Activated naive CD8-positive, alpha-beta T cell treated with anti-CD3 and anti-CD28 coated beads for 36 hours (primary cell): ENCODE data around the gene TACC2. TPM values are rescaled to one million over a fixed set of nuclear protein-coding genes. Genes with fewer than 3 reads are reported as not detected.
"Not testable (repeated sequence)": the region's sequence is repeated elsewhere in the genome, so short reads cannot be mapped to it uniquely, and the experiment has no call there.

Experiments
- DNase-seq: peaks from one replicate; pipeline ENCODE4 v3.0.0; 2021
- H3K27ac Mint-ChIP-seq: one replicate; pipeline ENCODE4 v1.8.0; 2022; ENCODE audit warnings: mild to moderate bottlenecking, moderate library complexity, mixed read lengths
- H3K27me3 Mint-ChIP-seq: one replicate; pipeline ENCODE4 v1.8.0; 2022; ENCODE audit warnings: mild to moderate bottlenecking, mixed read lengths
- H3K36me3 Mint-ChIP-seq: one replicate; pipeline ENCODE4 v1.8.0; 2021; ENCODE audit warnings: mild to moderate bottlenecking, mixed read lengths
- H3K4me1 Mint-ChIP-seq: one replicate; pipeline ENCODE4 v1.8.0; 2021; ENCODE audit warnings: mixed read lengths
- H3K4me3 Mint-ChIP-seq: one replicate; pipeline ENCODE4 v1.8.0; 2022; ENCODE audit warnings: mild to moderate bottlenecking, moderate library complexity, mixed read lengths
- H3K9me3 Mint-ChIP-seq: one replicate; pipeline ENCODE4 v1.8.0; 2022; ENCODE audit warnings: mixed read lengths
- total RNA-seq, 2 experiments: library from RNA; stranded (reverse); gene quantifications; one replicate each; pipeline ENCODE4 v1.2.3, GENCODE V29; 2021

TACC2 gene, protein sequence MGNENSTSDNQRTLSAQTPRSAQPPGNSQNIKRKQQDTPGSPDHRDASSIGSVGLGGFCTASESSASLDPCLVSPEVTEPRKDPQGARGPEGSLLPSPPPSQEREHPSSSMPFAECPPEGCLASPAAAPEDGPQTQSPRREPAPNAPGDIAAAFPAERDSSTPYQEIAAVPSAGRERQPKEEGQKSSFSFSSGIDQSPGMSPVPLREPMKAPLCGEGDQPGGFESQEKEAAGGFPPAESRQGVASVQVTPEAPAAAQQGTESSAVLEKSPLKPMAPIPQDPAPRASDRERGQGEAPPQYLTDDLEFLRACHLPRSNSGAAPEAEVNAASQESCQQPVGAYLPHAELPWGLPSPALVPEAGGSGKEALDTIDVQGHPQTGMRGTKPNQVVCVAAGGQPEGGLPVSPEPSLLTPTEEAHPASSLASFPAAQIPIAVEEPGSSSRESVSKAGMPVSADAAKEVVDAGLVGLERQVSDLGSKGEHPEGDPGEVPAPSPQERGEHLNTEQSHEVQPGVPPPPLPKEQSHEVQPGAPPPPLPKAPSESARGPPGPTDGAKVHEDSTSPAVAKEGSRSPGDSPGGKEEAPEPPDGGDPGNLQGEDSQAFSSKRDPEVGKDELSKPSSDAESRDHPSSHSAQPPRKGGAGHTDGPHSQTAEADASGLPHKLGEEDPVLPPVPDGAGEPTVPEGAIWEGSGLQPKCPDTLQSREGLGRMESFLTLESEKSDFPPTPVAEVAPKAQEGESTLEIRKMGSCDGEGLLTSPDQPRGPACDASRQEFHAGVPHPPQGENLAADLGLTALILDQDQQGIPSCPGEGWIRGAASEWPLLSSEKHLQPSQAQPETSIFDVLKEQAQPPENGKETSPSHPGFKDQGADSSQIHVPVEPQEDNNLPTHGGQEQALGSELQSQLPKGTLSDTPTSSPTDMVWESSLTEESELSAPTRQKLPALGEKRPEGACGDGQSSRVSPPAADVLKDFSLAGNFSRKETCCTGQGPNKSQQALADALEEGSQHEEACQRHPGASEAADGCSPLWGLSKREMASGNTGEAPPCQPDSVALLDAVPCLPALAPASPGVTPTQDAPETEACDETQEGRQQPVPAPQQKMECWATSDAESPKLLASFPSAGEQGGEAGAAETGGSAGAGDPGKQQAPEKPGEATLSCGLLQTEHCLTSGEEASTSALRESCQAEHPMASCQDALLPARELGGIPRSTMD (N-terminal part only)
- total RNA-seq: not detected

DNA sequence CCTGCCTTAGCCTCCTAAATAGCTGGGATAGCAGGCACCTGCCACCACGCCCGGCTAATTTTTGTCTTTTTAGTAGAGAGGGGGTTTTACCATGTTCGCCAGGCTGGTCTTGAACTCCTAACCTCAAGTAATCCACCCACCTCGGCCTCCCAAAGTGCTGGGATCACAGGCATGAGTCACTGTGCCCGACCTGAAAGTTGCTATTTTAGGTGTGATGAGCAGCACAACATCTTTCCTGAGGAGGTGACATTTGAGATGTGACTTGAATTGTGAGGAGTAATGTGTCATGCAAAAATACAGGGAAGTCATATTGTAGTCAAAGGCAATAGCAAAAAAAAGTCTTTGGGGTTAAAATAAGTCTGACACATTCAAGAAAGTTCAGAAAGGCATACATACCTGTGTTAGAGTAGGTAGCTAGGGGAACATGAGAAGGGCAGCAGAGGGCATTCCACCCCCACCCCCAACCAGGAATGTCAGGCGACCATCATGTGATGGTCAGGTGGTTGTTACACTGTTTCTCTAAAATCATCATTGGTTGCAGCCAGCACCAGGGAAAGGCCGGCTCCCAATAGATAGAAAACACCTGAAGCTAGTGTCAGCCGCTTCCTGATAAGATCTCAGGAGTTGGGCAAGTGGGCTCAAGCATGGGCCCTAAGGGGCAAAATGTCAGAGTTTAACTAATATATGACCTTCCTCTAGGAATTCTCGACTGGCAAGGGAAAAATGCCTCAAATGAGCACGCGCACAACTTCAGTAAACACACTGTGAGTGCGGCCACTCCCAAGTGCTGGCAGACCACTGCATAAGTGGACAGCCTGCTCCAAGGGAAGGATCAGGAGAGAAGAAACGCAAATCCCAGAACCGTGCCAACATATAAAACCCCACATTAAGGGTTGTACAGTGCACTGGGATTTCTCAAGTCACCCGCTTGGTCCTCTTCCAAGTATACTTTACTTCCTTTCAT lies at the start of gene TACC2:
TACC2 (plus strand) TSS at position 803 of the 964 bp plus-strand sequence. CDS start 32,819 bp downstream, outside the sequence.
- Mint-ChIP-seq H3K4me3 (no peak within 1 kb of the TSS), H3K4me1 (peaks cover 9% of the 10 kb centered on the region), H3K36me3 (no peaks in the 10 kb centered on the region), H3K9me3 (peaks cover 13% of the 10 kb centered on the region), H3K27ac (no peak within 1 kb of the TSS), H3K27me3 (peaks cover 36% of the 10 kb centered on the region)
- DNase-seq: no peak

DNA sequence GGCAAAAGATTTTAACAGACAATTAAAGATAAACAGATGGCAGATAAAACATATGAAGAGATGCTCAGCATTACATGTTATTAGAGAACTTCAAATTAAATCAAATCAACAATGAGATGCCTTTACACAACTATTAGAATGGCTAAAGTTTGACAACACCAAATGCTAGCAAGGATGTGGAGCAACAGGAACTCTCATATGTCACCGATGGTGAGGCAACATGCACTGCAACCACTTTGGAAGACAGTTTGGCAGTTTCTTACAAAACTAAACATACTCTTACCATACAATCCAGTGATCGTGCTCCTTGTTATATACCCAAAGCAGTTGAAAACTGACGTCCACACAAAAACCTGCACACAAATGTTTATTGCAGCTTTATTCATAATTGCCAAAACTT lies 47.4 kb upstream of the TACC2 start:
- no peak overlapping the region for H3K27ac Mint-ChIP-seq
- peaks cover 5% of the 10 kb centered on the region for H3K27me3 Mint-ChIP-seq
- no peak for DNase-seq
- no peaks in the 10 kb centered on the region for H3K9me3 Mint-ChIP-seq
- no peaks in the 10 kb centered on the region for H3K4me1 Mint-ChIP-seq
- no peak overlapping the region for H3K4me3 Mint-ChIP-seq
- no peaks in the 10 kb centered on the region for H3K36me3 Mint-ChIP-seq

DNA sequence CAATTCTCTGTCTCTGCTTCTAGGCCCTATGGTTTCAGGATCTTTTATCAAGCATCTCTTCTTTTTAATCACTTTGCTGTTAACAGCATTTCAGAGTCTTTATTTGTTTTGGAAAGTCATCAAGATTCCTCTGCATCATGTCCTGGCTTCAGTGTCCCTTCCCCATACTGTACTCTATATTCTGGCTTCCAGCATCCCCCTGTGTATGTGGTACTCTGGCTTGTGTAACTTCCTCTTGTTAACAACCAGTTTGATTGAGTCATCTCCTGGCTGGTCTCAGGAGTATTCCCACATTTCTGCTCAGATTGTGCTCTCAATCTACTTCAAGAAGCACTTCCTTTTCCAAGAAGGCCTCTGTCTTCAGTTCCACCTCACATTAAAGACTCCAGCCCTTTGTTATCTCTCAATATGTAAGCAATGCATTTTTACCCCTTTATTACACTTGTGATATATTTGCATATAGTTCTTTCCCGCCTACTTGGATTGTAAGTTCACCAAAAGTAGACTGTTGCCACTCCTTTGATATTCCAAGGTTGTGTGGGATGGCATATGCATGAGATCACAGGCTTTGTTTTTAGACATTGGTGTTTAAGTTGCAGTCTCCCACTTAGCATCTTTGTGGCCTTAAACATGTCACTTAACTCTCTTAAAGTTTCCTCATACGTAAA lies 46.1 kb upstream of the TACC2 start:
- H3K4me3 Mint-ChIP-seq: no peak overlapping the region
- DNase-seq: no peak
- H3K36me3 Mint-ChIP-seq: no peaks in the 10 kb centered on the region
- no peaks in the 10 kb centered on the region for H3K4me1 Mint-ChIP-seq
- no peak overlapping the region for H3K27ac Mint-ChIP-seq
- no peaks in the 10 kb centered on the region for H3K9me3 Mint-ChIP-seq
- H3K27me3 Mint-ChIP-seq: peaks cover 5% of the 10 kb centered on the region

DNA sequence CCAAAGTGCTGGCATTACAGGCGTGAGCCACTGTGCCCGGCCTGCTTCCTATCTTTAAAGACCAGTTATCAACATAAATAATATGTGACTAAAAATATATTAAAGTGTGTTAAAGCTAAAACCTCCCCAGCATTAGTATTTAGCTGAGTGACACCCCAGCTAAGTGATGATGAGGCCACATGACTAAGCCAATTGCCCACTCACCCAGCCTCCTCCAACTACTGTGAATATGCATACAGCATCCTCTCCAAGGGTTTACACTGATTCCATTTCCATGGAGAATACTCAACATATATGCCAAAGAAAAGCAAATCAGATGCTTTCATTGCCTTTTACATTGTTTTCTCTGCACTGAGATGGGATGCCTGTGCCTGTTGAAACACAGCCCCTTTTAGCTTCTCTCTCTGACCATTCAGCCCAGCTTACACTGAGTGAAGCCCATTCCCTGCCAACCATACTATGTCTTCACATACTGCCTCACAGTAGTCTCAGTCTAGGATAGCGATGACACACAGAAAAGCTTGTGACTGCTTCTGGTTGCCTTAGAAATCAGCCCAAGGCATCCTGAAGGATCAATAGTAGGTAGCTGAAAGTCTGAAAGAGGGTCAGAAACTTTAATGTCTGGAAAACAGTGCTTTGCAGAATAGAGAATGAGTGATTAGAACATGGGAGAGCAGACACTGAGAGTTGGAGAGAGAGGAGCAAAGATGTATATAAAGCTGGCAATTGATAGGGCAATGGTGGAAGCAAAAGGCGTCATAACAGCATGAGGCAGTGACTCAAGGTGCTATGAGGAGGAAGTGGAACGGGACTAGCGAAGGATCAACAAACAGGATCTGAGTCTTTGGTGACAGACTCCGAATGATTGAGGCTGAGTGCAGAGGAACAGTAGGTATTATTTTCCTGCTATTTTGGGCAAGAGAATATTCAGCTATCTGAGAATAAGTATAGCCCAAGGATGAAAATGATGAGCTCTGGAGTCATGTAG lies 41.3 kb upstream of the TACC2 start:
- DNase-seq: no peak
- Mint-ChIP-seq H3K4me1 (no peaks in the 10 kb centered on the region), H3K36me3 (peaks cover 2% of the 10 kb centered on the region), H3K27ac (no peak overlapping the region), H3K27me3 (no peaks in the 10 kb centered on the region), H3K4me3 (no peak overlapping the region), H3K9me3 (no peaks in the 10 kb centered on the region)

DNA sequence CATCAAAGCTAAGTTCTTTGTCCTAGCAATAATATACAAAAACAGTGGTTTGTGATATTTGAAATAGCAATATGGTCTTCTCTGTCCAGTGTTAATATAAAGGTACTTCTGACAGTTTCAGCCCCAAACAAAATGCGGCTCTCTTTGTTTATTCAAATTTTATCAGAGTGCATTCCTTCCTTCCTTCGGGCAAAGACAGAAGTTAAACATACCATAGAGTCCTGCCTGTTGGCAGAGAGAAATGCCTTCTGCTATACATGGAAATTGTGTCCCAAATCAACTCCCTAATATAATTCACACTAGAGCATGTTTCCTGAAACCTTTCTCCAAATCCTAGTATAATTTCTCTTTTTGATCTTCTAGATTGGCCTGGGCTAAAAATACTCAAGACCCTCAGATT lies 39.9 kb upstream of the TACC2 start:
- no peak overlapping the region for H3K27ac Mint-ChIP-seq
- H3K9me3 Mint-ChIP-seq: no peaks in the 10 kb centered on the region
- H3K4me3 Mint-ChIP-seq: no peak overlapping the region
- no peaks in the 10 kb centered on the region for H3K27me3 Mint-ChIP-seq
- no peaks in the 10 kb centered on the region for H3K4me1 Mint-ChIP-seq
- H3K36me3 Mint-ChIP-seq: peaks cover 9% of the 10 kb centered on the region
- DNase-seq: no peak

DNA sequence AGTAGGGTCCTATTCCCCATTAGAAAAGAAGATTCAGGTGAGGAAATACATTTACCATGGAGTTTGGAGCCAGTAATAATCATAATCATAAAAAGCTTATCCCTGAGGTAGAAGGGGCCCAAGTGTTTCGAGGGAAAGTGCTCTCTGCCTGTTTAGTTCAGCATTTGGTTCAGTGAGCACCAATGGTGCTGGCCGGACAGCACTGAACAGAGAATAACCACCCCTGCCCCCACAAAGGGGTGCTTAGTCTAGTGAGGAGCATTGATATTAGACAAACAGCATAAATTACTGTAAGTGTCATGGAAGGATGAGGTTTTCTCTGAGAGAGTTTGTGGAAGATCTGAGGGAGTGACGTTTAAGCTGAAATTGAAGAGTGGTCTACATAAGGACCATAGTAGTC lies 39.5 kb upstream of the TACC2 start:
- Mint-ChIP-seq H3K27ac (no peak overlapping the region), H3K4me3 (no peak overlapping the region)

DNA sequence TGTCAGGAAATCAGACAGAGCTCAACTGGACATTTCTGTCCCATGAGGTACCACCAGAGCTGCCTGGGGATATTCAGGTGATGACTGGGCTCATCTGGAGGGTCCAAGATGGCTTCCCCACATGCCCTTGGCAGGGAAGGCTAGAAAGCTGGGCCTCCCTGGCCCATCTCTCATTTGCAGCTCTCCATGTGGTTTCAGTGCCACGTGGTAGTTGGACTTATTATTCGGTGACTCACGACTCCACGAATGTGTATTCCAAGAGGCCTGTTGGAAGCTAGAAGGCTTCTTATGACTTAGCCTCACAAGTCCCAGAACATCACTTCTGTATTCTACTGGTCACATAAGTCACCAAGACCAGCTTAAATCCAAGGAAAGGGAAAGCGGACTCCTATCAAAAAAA lies 36.7 kb upstream of the TACC2 start:
- Mint-ChIP-seq H3K4me3 (no peak overlapping the region), H3K27ac (no peak overlapping the region), H3K9me3 (no peaks in the 10 kb centered on the region), H3K27me3 (no peaks in the 10 kb centered on the region), H3K4me1 (peaks cover 2% of the 10 kb centered on the region), H3K36me3 (peaks cover 21% of the 10 kb centered on the region)
- DNase-seq: no peak

More for the DNA sequence above, 39.5 kb upstream of the TACC2 start:
- H3K9me3 Mint-ChIP-seq: no peaks in the 10 kb centered on the region
- DNase-seq: no peak
- H3K27me3 Mint-ChIP-seq: no peaks in the 10 kb centered on the region
- H3K36me3 Mint-ChIP-seq: peaks cover 9% of the 10 kb centered on the region
- no peaks in the 10 kb centered on the region for H3K4me1 Mint-ChIP-seq

DNA sequence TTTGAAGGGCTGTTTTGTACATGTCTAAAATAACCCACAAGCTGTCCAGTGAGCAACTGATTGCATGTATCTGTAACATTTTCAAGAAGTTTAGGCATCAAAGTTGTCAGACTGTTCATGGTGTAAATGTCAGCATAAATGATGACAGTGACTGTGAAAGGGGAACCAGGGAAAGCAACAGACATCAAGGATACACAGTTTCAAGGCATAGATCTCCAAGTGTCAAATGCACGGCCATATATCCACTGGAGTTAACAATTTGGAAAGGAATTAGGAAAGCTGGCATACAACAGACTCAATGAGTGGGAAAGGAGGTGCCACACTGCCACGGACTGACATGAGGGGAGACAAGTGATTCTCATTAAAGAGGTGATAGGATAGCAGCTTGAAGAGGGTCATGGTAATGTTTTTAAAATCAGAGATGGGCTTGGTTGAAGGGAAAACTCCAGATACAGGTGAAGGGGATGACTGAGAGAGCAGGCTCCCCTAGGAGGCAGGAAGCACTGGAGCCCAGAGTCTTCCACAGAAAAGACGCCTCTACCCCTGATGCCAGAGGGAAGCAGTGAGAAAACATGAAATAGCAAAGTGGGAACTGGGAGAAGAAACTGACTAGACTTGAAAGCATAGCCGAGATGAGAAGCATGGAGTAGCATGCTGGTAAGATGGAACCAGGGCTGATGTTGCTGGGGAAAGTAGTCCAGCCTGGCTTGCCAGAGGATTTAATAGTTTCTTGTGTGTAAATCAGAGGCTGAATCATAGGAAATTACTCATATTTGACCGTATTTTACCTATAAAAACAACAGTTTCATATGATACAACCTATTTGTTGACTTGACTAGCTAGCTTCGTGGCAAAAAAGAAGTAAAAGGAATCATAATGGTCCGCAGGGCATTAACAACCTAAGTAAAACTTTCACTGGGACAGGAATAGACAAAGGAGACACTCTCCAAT lies 32.6 kb upstream of the TACC2 start:
- Mint-ChIP-seq H3K27ac (no peak overlapping the region), H3K27me3 (no peaks in the 10 kb centered on the region), H3K9me3 (no peaks in the 10 kb centered on the region), H3K4me3 (no peak overlapping the region), H3K36me3 (peaks cover 26% of the 10 kb centered on the region), H3K4me1 (peaks cover 11% of the 10 kb centered on the region)
- no peak for DNase-seq

DNA sequence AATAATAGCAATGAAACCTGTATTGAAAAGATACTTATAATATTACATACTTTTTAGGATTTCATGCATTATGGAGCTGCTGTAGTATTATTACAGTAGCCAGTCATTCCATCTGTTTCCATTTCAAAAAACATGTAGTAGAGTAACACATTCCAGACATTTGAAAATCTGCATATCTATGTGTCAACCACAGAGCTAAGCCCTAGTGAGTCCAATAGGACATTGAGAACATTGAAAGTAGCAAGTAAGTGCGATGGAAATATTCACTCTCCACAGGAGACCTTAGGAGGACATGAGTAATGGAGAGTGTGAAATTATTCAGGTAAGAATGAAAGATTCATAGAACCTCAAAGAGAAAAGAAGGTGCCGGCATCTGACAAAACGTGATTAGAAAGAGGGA lies 29.3 kb upstream of the TACC2 start:
- peak overlapping the region; percentile 54 for H3K27ac Mint-ChIP-seq
- peaks cover 11% of the 10 kb centered on the region for H3K4me1 Mint-ChIP-seq
- H3K27me3 Mint-ChIP-seq: no peaks in the 10 kb centered on the region
- H3K9me3 Mint-ChIP-seq: no peaks in the 10 kb centered on the region
- peaks cover 28% of the 10 kb centered on the region for H3K36me3 Mint-ChIP-seq
- no peak overlapping the region for H3K4me3 Mint-ChIP-seq
- DNase-seq: no peak

DNA sequence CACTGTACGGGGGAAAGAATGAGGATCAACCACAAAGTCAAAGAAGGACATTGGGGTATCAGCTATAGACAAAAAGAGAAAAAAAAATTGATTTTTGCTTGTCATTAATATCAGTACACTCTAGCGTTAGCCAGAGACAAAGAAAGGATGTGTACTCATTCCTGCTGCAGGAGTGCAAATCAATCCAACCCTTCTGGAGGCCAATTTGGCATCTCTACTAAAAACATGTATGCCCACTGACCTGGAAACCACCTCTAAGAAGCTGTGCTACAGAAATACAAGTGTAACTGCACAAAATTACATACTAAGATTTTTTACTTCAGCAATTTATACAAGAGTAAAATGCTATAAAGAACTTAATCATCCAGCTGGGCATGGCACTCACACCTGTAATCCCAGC lies 27.5 kb upstream of the TACC2 start:
- Mint-ChIP-seq H3K36me3 (peaks cover 28% of the 10 kb centered on the region), H3K4me3 (no peak overlapping the region), H3K4me1 (peaks cover 9% of the 10 kb centered on the region), H3K9me3 (no peaks in the 10 kb centered on the region), H3K27me3 (no peaks in the 10 kb centered on the region), H3K27ac (no peak overlapping the region)
- no peak for DNase-seq

DNA sequence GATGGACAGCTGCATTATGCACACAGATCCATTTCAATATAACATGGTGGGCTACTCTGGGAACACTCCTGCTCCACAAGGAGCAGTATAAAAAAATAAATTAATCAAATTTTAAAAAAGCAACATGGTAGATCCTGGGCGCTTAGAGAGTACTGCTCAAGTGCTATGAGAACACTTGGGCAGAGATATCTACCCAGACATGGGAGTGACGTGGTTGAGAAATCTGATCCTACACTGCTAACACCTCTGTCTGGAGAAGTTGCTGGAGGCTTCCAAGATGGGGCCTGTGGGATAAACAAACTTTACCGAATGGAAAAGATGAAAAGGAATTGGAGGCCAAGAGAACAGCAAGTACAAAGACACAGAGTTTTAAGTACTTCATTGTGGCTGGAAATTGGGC lies 23.0 kb upstream of the TACC2 start:
- DNase-seq: no peak
- H3K27me3 Mint-ChIP-seq: no peaks in the 10 kb centered on the region
- H3K4me3 Mint-ChIP-seq: no peak overlapping the region
- peaks cover 22% of the 10 kb centered on the region for H3K36me3 Mint-ChIP-seq
- no peak overlapping the region for H3K27ac Mint-ChIP-seq
- no peaks in the 10 kb centered on the region for H3K4me1 Mint-ChIP-seq
- no peaks in the 10 kb centered on the region for H3K9me3 Mint-ChIP-seq

DNA sequence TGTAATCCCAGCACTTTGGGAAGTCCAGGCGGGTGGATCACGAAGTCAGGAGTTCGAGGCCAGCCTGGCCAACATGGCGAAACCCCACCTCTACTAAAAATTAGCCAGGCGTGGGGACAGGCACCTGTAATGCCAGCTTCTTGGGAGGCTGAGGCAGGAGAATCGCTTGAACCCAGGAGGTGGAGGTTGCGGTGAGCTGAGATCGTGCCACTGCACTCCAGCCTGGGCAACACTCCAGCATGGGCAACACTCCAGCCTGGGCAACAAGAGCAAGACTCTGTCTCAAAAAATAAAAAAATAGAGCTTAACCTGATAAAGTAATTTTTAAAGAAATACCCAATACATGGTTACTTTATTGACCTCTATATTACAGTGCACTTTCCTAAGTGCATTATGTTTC lies 19.9 kb upstream of the TACC2 start:
- Mint-ChIP-seq H3K36me3 (peaks cover 34% of the 10 kb centered on the region), H3K4me1 (peaks cover 11% of the 10 kb centered on the region)
- H3K9me3 Mint-ChIP-seq, H3K4me3 Mint-ChIP-seq, H3K27ac Mint-ChIP-seq, H3K27me3 Mint-ChIP-seq, DNase-seq: not testable (repeated sequence)
